WTC11 (cell line): ENCODE results near the gene WWOX. TPM values are rescaled to one million over a fixed set of nuclear protein-coding genes. Genes with fewer than 3 reads are reported as not detected.

Experiments
- ATAC-seq: fragments of 200-7000 bp; cut with Tn5 transposase; 2 replicates; pipeline ENCODE4 v1.10.0; 2021; ENCODE audit warnings: mild to moderate bottlenecking, moderate library complexity
- CTCF ChIA-PET: fragments of 300-600 bp; sonication (Branson Sonifier 250); formaldehyde crosslinking; loops from one replicate; lab custom pipeline; 2021; ENCODE audit warnings: antibody characterized with exemption; lab: Charles Lee
- POLR2A ChIA-PET: fragments of 350-600 bp; sonication (Branson Sonifier 250); formaldehyde crosslinking; loops from one replicate; lab custom pipeline; 2021; ENCODE audit warnings: antibody characterized with exemption; lab: Charles Lee
- DNase-seq: peaks from one replicate; pipeline ENCODE4 v3.0.0; 2021; ENCODE audit warnings: low spot score
- H3K27ac Mint-ChIP-seq: 2 replicates; pipeline ENCODE4 v1.8.0; 2021; ENCODE audit warnings: mixed read lengths
- H3K27me3 Mint-ChIP-seq: 2 replicates; pipeline ENCODE4 v1.8.0; 2021; ENCODE audit warnings: low read depth, mild to moderate bottlenecking, moderate library complexity, mixed read lengths
- H3K36me3 Mint-ChIP-seq: 2 replicates; pipeline ENCODE4 v1.8.0; 2021; ENCODE audit warnings: mixed read lengths
- H3K4me1 Mint-ChIP-seq: 2 replicates; pipeline ENCODE4 v1.8.0; 2022; ENCODE audit warnings: mixed read lengths
- H3K4me3 Mint-ChIP-seq: 2 replicates; pipeline ENCODE4 v1.8.0; 2021; ENCODE audit warnings: mild to moderate bottlenecking, moderate library complexity, mixed read lengths
- H3K9me3 Mint-ChIP-seq: 2 replicates; pipeline ENCODE4 v1.8.0; 2021; ENCODE audit warnings: mixed read lengths
- AFF4 ChIP-seq: sonication (generic); formaldehyde crosslinking; IDR thresholded peaks from 2 replicates; pipeline ENCODE4 v1.8.1; 2023; ENCODE audit warnings: mild to moderate bottlenecking, missing genetic modification reagents, borderline replicate concordance
- ATF3 ChIP-seq: sonication (generic); formaldehyde crosslinking; conservative IDR thresholded peaks from 2 replicates; pipeline ENCODE4 v1.8.1; 2022; ENCODE audit warnings: mild to moderate bottlenecking, missing genetic modification reagents
- CBFB ChIP-seq: sonication (generic); formaldehyde crosslinking; IDR thresholded peaks from 2 replicates; pipeline ENCODE4 v1.8.1; 2022; ENCODE audit warnings: mild to moderate bottlenecking, low read depth, missing genetic modification reagents
- E2F5 ChIP-seq: sonication (generic); formaldehyde crosslinking; IDR thresholded peaks from 2 replicates; pipeline ENCODE4 v1.8.1; 2022; ENCODE audit warnings: mild to moderate bottlenecking, moderate library complexity, missing genetic modification reagents
- ESRRA ChIP-seq: sonication (generic); formaldehyde crosslinking; IDR thresholded peaks from 2 replicates; pipeline ENCODE4 v1.8.1; 2022; ENCODE audit warnings: mild to moderate bottlenecking, missing genetic modification reagents, borderline replicate concordance
- FOXP1 ChIP-seq: sonication (generic); formaldehyde crosslinking; IDR thresholded peaks from 2 replicates; pipeline ENCODE4 v1.8.0; 2022; ENCODE audit warnings: missing genetic modification reagents, mild to moderate bottlenecking, moderate library complexity, borderline replicate concordance
- FOXP4 ChIP-seq: sonication (generic); formaldehyde crosslinking; IDR thresholded peaks from 2 replicates; pipeline ENCODE4 v1.8.0; 2022; ENCODE audit warnings: mild to moderate bottlenecking, missing genetic modification reagents
- GRHL2 ChIP-seq: fragments of 250-450 bp; sonication (Bioruptor Pico); IDR thresholded peaks from 2 replicates; pipeline ENCODE4 v1.8.0; 2022; ENCODE audit warnings: mild to moderate bottlenecking, moderate library complexity; ENCODE audit not compliant: insufficient replicate concordance, severe bottlenecking
- MAX ChIP-seq: sonication (generic); formaldehyde crosslinking; IDR thresholded peaks from 2 replicates; pipeline ENCODE4 v1.8.0; 2022; ENCODE audit warnings: mild to moderate bottlenecking, missing genetic modification reagents
- MLX ChIP-seq: sonication (generic); formaldehyde crosslinking; IDR thresholded peaks from 2 replicates; pipeline ENCODE4 v1.8.1; 2023; ENCODE audit warnings: mild to moderate bottlenecking, missing genetic modification reagents, moderate library complexity
- NFATC4 ChIP-seq: fragments of 250-450 bp; sonication (Bioruptor Pico); IDR thresholded peaks from 2 replicates; pipeline ENCODE4 v1.9.0; 2021; ENCODE audit warnings: mild to moderate bottlenecking
- OVOL2 ChIP-seq: fragments of 250-450 bp; sonication (Bioruptor Pico); IDR thresholded peaks from 2 replicates; pipeline ENCODE4 v1.9.0; 2021; ENCODE audit warnings: mild to moderate bottlenecking, borderline replicate concordance
- PRRX2 ChIP-seq: fragments of 250-450 bp; sonication (Bioruptor Pico); IDR thresholded peaks from 2 replicates; pipeline ENCODE4 v1.8.0; 2021; ENCODE audit warnings: mild to moderate bottlenecking
- SMAD3 ChIP-seq: sonication (generic); formaldehyde crosslinking; IDR thresholded peaks from 2 replicates; pipeline ENCODE4 v1.8.0; 2022; ENCODE audit warnings: missing genetic modification reagents, mild to moderate bottlenecking, borderline replicate concordance
- TEAD4 ChIP-seq: sonication (generic); formaldehyde crosslinking; IDR thresholded peaks from 2 replicates; pipeline ENCODE4 v1.8.0; 2022; ENCODE audit warnings: mild to moderate bottlenecking, missing genetic modification reagents
- ZNF423 ChIP-seq: fragments of 250-450 bp; sonication (Bioruptor Pico); IDR thresholded peaks from 2 replicates; pipeline ENCODE4 v2.1.2; 2022; ENCODE audit warnings: mild to moderate bottlenecking, moderate library complexity
- ZNF425 ChIP-seq: fragments of 250-450 bp; sonication (Bioruptor Pico); conservative IDR thresholded peaks from 2 replicates; pipeline ENCODE4 v1.9.0; 2021; ENCODE audit warnings: mild to moderate bottlenecking
- total RNA-seq: library from RNA; stranded (reverse); gene quantifications from 3 replicates; pipeline ENCODE4 v1.2.3, GENCODE V29; 2021

Gene WWOX
- total RNA-seq, 1 experiment from 2014 or later, result 15.7 TPM

- DNase-seq (no peak), ATAC-seq (no peak)
- Mint-ChIP-seq H3K36me3 (no peaks in the 10 kb centered on the region), H3K27ac (peak overlapping the region; percentile 70; the same call in 1 of the 2 replicates), H3K4me1 (peaks cover 25% of the 10 kb centered on the region), H3K4me3 (no peak overlapping the region), H3K27me3 (no peaks in the 10 kb centered on the region), H3K9me3 (no peaks in the 10 kb centered on the region)
- ChIA-PET CTCF (no interaction called here), POLR2A (no interaction called here)
- TF ChIP-seq FOXP1 (CRISPR knock-in tag), result no peak
- TF ChIP-seq MAX (CRISPR knock-in tag), result no peak
- TF ChIP-seq AFF4 (CRISPR knock-in tag), result no peak
- no peak for TF ChIP-seq PRRX2 (CRISPR knock-in tag)
- no peak for TF ChIP-seq MLX (CRISPR knock-in tag)
- TF ChIP-seq CBFB, result no peak
- TF ChIP-seq ATF3 (CRISPR knock-in tag), result no peak
- no peak for TF ChIP-seq ESRRA (CRISPR knock-in tag)
- no peak for TF ChIP-seq OVOL2
- no peak for TF ChIP-seq GRHL2 (CRISPR knock-in tag)
- no peak for TF ChIP-seq SMAD3 (CRISPR knock-in tag)
- TF ChIP-seq E2F5 (CRISPR knock-in tag), result no peak
- TF ChIP-seq ZNF425 (CRISPR knock-in tag), result no peak
- no peak for TF ChIP-seq ZNF423
- TF ChIP-seq TEAD4 (CRISPR knock-in tag), result no peak
- TF ChIP-seq FOXP4 (CRISPR knock-in tag), result no peak
- no peak for TF ChIP-seq NFATC4 (CRISPR knock-in tag)
Observed at GRCh38 chr16:79186196-79186595, 1086.7 kb downstream of the WWOX start.
